ENCODE measurements around the gene MYCN. TPM values are rescaled to one million over a fixed set of nuclear protein-coding genes. Genes with fewer than 3 reads are reported as not detected.

MYCN gene
- total and polyA plus RNA-seq, 2 of the 13 experiments (the other 11 are each of a cell fraction or from before 2014, with no cell fraction given), result not detected

- ATAC-seq, result peak; percentile 69
- ChIA-PET CTCF (ENCODE audit: low intra/inter-chr PET ratio, low total read pairs) (no interaction called here), POLR2A (no interaction called here)
- no peak overlapping the region for H3K4me3 ChIP-seq (replicated peaks in 1 of 3; ENCODE audit: insufficient read depth in 1 of 3, low read depth in 2 of 3, low read length in 3 of 3)
- no peak overlapping the region for H3K27ac ChIP-seq (ENCODE audit: extremely low read length, insufficient read depth, low read length)
- no peak for FAIRE-seq
- WGBS (ENCODE audit: low lambda C conversion rate), result 6% methylated on average over 9 of the region's 9 CpGs
- H4K20me1 ChIP-seq (ENCODE audit: insufficient read depth, low read length), result no peaks in the 10 kb centered on the region
- H3K36me3 ChIP-seq (replicated peaks in 1 of 2; ENCODE audit: control insufficient read depth in 1 of 2, insufficient read depth in 2 of 2, low read length in 2 of 2), result no peaks in the 10 kb centered on the region
- no peak overlapping the region for H3K9ac ChIP-seq (ENCODE audit: insufficient read depth, low read depth, low read length)
- no peaks in the 10 kb centered on the region for H3K9me3 ChIP-seq (ENCODE audit: low read length)
- intact Hi-C loops (cut with micrococcal nuclease; ENCODE audit: unreplicated experiment) (loop anchor here (2.0 kb wide), 1 partner anchor 533 kb away; no protein-coding TSS in a partner anchor), in situ Hi-C loops (cut with HindIII; ENCODE audit: extremely low pct_ligation_motif_present, low pct_unique_long_range_greater_than_20kb) (no loop called here)
- peaks cover 2 to 26% of the 10 kb centered on the region in 2 experiments; a peak in 4 of 5 replicates for H3K27me3 ChIP-seq (ENCODE audit: control insufficient read depth in 1 of 2, insufficient read depth in 2 of 2, low read length in 2 of 2)
- TF ChIP-seq MEIS1 (CRISPR knock-in tag; IDR thresholded peaks at IDR 0.05; ENCODE audit: borderline replicate concordance) (peak; percentile 60; the same call in 1 of the 2 replicates), ZNF646 (CRISPR knock-in tag; IDR thresholded peaks at IDR 0.05) (0 out of 2 replicates have a peak, but pooled peaks have one; percentile 6), TOPORS (CRISPR knock-in tag; IDR thresholded peaks at IDR 0.05) (no peak)
- TF ChIP-seq, protein P1, sequence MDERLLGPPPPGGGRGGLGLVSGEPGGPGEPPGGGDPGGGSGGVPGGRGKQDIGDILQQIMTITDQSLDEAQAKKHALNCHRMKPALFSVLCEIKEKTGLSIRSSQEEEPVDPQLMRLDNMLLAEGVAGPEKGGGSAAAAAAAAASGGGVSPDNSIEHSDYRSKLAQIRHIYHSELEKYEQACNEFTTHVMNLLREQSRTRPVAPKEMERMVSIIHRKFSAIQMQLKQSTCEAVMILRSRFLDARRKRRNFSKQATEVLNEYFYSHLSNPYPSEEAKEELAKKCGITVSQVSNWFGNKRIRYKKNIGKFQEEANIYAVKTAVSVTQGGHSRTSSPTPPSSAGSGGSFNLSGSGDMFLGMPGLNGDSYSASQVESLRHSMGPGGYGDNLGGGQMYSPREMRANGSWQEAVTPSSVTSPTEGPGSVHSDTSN (CRISPR knock-in tag; IDR thresholded peaks at IDR 0.05), result peak; percentile 62; the same call in 1 of the 2 replicates
- BruUV-seq (replicated peaks), result no TSS peak
- H3K4me2 ChIP-seq (ENCODE audit: low read depth, low read length), result no peak overlapping the region
- no peaks in the 10 kb centered on the region for H3K79me2 ChIP-seq (ENCODE audit: insufficient read depth, low read length)
- no peak overlapping the region for H2AFZ ChIP-seq (ENCODE audit: low read length)
- DNase-seq (ENCODE audit: low spot score), result no peak
- peaks cover 6% of the 10 kb centered on the region for H3K4me1 ChIP-seq (ENCODE audit: insufficient read depth, low read length)
These were observed 45.8 kb downstream of the MYCN start for GRCh38 chr2:15986068-15986560.

Data from HepG2 (cell line).